NCI-H2171 treated with DMSO at 0.1 percent for 48 hours (cell line): ENCODE results near the gene AKT2.

Source experiments
- DNase-seq: peaks from one replicate; lab custom pipeline; 2025; lab: John Stamatoyannopoulos, UW

AKT2 gene

DNA sequence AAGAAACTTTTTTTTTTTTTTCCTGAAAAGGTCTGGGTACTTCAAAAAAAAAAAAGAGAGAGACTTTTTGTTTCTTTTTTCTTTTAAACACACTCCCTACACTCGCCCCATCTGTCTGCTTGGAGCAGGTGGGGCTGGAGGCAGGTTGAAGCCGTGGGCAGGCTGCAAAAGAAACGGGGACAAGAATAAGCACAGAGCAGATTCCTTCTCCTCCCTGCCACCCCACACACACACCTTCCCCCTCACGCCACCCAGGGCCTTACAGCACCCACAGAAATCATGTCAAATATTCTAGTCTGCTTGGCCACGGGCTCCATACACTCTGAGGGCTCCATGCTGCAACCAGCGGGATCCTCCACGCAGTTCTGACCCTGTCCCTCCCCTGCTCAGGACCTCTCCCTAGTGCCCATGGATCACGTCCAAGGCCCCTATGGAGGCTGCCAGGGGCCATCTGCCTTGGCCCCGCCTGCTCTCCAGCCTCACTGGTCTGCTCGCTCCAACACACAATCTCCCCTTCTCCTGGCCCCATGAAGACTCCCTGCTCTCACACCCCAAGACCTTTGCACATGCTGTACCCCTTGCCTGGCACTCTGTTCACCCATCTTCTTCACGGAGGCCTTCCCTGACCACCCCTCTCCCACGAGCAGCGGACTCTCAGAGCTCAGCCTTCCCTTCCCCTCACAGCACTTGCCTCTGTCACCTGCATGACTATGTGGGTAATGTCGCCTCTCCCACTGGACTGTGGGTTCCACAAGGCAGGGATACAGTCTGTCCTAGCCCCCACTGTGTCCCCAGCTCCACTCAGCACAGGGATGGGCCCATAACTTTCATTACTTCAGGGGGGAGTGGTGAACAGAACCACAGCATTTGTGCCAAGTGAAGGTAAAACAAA is 11.4 kb downstream of the AKT2 start:
- DNase-seq = peak; percentile 75

DNA sequence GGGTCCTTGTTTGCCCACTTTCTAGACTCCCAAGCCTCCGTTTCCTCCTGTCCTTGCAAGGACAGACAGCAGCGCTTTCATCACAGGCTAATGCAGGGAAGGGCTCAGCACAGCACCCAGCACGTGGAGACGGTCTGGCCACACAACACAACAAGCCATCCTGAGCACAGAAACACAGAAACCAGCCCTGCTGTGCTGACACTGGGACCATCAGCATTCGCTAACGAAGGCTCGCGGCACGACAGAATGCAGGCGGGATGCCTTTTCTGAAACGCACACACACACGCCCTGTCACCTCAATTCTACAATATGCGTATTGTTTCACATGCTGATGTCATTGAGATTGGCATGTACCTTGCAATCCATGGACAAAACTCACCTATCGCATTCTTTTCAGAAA is 12.9 kb downstream of the AKT2 start:
- DNase-seq = no peak

DNA sequence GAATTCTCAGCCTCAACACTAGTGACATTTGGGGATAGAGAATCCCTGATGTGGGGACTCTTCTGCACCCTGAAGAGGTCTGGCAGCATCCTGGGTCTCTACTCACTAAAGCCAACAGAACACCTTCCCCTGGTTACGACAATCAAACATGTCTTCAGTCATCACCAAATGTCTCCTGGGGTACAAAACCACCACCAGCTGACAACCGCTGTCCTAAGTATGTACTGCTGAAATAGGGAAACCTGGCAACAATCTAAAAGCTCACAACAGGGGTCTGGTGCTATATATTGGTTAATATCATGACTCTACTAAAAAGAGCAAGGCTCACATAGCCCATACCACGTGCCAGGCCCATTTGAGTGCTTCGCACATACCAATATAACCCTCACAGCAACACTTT is 13.4 kb downstream of the AKT2 start:
- DNase-seq = no peak

GRCh38 chr19:40270362-40271089 is 14.6 kb downstream of the AKT2 start:
- DNase-seq = peak; percentile 91

- DNase-seq = no peak
Measured at GRCh38 chr19:40269216-40269940, 15.8 kb downstream of the AKT2 start.

- DNase-seq = no peak
Measured at GRCh38 chr19:40267601-40267997, 17.5 kb downstream of the AKT2 start.

DNA sequence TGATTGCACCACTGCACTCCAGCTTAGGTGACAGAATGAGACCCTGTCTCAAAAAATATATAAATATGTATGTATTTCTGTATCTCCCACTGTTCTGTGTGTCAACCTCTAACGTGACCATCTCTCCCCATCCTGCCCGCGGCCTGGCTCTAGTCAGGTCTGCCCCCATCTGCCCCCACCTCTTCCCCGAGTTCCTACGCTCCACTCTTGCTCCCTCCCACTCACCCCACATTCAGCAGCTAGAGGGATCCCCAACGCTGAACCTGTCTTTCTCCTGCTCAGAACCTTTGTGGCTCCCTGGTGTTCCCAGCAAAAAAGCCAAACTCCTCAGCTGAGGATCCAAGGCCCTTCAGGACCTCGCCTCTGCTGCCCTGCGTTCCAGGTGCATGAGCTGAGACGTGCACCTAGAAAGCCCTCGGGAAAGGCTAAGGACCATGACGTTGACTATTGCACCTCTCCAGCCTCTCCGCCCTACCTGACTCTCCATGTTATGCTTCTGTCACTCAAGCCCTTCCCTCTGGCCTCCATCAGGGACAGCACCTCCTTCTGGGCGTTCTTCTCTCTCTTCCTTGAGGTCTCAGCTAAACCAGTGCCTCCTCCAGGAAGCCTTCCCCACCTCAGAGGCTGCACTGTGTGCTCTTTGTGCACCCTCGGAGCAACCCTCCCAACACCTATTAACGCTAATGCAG is 18.1 kb downstream of the AKT2 start:
- no peak for DNase-seq

GRCh38 chr19:40266119-40266518 is 19.0 kb downstream of the AKT2 start:
- DNase-seq = peak; percentile 73

GRCh38 chr19:40265763-40266099 is 19.4 kb downstream of the AKT2 start:
- DNase-seq = no peak

GRCh38 chr19:40265055-40265762 is 19.9 kb downstream of the AKT2 start:
- no peak for DNase-seq

DNA sequence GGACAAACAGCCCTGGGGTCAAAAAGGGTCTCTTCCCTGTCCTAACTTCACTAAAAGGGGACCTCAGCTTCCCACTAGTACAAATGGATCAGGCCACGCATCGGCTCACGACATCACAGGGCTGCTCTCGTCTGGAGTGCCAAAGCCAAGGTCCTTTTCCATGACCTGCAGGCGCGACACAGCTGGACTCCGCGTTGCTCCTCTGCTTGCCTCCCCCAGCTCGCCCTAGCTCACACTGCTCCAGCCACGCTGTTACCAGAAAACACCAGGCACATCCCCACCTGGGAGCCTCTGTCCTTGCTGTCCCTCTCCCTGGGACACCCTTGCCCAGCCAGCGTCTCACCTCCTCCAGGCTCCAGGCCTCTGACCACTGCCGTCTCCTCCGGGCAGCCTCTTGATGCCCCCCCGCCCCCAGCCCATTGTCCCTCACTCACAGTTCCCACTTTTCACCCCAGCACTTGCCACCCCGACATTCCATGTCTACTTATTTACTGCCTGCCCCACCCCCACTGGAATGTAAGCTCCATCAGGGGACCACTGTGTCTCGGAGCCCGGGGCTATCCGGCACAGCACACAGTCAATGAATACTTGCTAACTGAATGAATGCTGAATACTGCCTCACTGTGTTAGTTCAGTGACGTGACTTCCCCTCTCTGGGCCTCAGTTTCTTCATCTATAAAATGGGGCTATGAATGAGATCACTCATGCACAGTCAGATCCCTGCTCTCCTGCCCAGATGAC is 20.7 kb downstream of the AKT2 start:
- DNase-seq = no peak

- no peak for DNase-seq
Measured at GRCh38 chr19:40263440-40264313, 21.5 kb downstream of the AKT2 start.

- DNase-seq = peak; percentile 77
Measured at GRCh38 chr19:40262422-40262821, 22.7 kb downstream of the AKT2 start.

DNA sequence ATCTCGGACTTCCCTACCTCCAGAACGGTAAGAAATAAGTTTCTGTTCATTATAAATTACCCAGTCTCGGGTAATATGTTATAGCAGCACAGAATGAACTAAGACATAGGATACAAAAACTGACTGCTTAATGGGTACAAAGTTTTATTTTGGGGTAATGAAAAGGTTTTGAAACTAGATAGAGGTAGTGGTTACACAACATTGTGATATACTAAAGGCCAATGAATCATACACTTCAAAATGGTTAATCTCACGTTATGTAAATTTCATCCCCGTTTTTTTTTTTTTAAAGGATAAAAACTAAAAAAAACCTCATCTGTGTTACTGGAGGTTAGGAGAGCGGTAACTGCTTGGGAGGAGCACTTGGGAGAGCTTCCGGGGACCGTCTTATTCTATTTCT is 23.5 kb downstream of the AKT2 start:
- DNase-seq = no peak

GRCh38 chr19:40257096-40257517 is 28.0 kb downstream of the AKT2 start:
- DNase-seq = peak; percentile 18

GRCh38 chr19:40256512-40256911 is 28.6 kb downstream of the AKT2 start:
- no peak for DNase-seq

- no peak for DNase-seq
Measured at GRCh38 chr19:40255619-40256166, 29.5 kb downstream of the AKT2 start.

GRCh38 chr19:40254714-40255418 is 30.3 kb downstream of the AKT2 start:
- DNase-seq = no peak

GRCh38 chr19:40253611-40254092 is 31.5 kb downstream of the AKT2 start:
- DNase-seq = no peak
